ENCODE measurements around the gene DCAF11. TPM values are rescaled to one million over a fixed set of nuclear protein-coding genes. Genes with fewer than 3 reads are reported as not detected.

Gene DCAF11
- polyA plus RNA-seq, 3 donors: 45.6 to 56.6 (median 48.8) TPM

DNA sequence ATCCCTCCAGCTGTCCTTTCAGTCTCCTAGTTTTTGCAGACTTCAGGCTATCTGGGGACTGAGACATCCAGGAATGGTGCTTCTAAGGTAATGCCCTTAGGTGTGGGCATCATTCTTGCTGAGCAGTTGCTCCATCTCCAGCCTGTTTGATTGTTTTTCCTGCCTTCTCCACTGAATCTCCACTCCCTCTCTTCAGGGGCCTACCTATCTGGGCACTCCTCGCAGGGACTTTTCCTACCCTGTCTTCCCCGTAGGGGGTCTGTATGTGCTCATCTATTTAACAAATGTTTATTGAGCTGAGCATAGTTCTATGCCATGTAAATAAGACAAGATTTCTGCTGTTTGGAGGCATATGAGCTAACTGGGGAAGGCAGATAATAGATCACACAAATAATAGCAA is 18.4 kb downstream of the DCAF11 start:
- Histone ChIP-seq H3K36me3 (replicated peaks in 1 of 2; ENCODE audit: control insufficient read depth in 1 of 2, insufficient read depth in 2 of 2, low read length in 2 of 2) (peaks cover 8 to 9% of the 10 kb centered on the region in 2 donors), H3K9ac (ENCODE audit: insufficient read depth, low read length, poor library complexity, severe bottlenecking) (no peak overlapping the region), H2AFZ (ENCODE audit: insufficient read depth, low read depth, low read length, poor library complexity, severe bottlenecking) (no peak overlapping the region), H3K9me3 (replicated peaks in 1 of 2; ENCODE audit: control insufficient read depth in 1 of 2, insufficient read depth in 1 of 2, low read length in 2 of 2) (no peaks in the 10 kb centered on the region), H3K27ac (ENCODE audit: low read depth in 1 of 2, low read length in 2 of 2) (no peak overlapping the region), H3K79me2 (ENCODE audit: insufficient read depth, low read length) (peaks cover 20% of the 10 kb centered on the region), H3K4me1 (ENCODE audit: control insufficient read depth in 1 of 2, insufficient read depth in 2 of 2, low read length in 2 of 2) (peaks cover 26 to 32% of the 10 kb centered on the region in 2 donors), H3K4me3 (replicated peaks in 1 of 3; ENCODE audit: low read depth in 2 of 3, low read length in 3 of 3) (no peak overlapping the region), H3K4me2 (replicated peaks; ENCODE audit: extremely low read depth, low read length, poor library complexity, severe bottlenecking) (no peak overlapping the region), H3K27me3 (ENCODE audit: control insufficient read depth in 2 of 2, insufficient read depth in 2 of 2, low read length in 2 of 2) (no peaks in the 10 kb centered on the region), H4K20me1 (ENCODE audit: insufficient read depth, low read length) (peaks cover 17% of the 10 kb centered on the region)
- H3K4me3 Mint-ChIP-seq: no peak overlapping the region
- peaks cover 0 to 1% (median 0%) of the 10 kb centered on the region in 7 donors for H3K9me3 Mint-ChIP-seq
- H3K4me1 Mint-ChIP-seq: peaks cover 30% of the 10 kb centered on the region
- TF ChIP-seq, protein P1, sequence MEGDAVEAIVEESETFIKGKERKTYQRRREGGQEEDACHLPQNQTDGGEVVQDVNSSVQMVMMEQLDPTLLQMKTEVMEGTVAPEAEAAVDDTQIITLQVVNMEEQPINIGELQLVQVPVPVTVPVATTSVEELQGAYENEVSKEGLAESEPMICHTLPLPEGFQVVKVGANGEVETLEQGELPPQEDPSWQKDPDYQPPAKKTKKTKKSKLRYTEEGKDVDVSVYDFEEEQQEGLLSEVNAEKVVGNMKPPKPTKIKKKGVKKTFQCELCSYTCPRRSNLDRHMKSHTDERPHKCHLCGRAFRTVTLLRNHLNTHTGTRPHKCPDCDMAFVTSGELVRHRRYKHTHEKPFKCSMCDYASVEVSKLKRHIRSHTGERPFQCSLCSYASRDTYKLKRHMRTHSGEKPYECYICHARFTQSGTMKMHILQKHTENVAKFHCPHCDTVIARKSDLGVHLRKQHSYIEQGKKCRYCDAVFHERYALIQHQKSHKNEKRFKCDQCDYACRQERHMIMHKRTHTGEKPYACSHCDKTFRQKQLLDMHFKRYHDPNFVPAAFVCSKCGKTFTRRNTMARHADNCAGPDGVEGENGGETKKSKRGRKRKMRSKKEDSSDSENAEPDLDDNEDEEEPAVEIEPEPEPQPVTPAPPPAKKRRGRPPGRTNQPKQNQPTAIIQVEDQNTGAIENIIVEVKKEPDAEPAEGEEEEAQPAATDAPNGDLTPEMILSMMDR (IDR thresholded peaks at IDR 0.05): no peak
- intact Hi-C loops (cut with micrococcal nuclease): loop anchor here in 1 of 2 donors (10.0 kb wide), 1 partner anchor 102 kb away; the partner anchor contains the start of genes GMPR2 and NEDD8
- no peak overlapping the region for H3K27ac Mint-ChIP-seq
- DNase-seq: no peak
- no peaks in the 10 kb centered on the region for H3K27me3 Mint-ChIP-seq (ENCODE audit: low read depth in 3 of 3)
- no CpG with 5 or more reads among the region's 2 CpGs for WGBS (ENCODE audit: insufficient coverage)
- H3K36me3 Mint-ChIP-seq: peaks cover 19 to 31% of the 10 kb centered on the region in 2 donors

DNA sequence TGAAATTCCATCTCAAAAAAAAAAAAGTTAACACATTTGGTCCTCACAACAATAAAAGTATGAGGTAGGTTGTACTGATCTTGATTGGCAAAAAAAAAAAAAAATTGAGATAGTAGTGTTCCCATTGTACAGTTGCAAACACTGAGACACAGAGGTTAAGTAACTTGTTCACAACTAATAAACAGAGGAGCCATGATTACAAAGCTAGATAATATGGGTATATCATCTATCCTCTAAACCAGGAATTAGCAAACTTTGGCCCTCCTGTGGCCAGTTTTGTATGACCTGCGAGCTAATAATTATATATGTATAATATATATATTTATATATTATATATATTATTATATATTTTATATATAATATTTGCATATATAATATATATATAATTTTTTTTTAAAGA is 19.2 kb downstream of the DCAF11 start:
- TF ChIP-seq, protein P1 (IDR thresholded peaks at IDR 0.05): no peak
- no peak for DNase-seq
- Histone ChIP-seq H3K36me3 (replicated peaks in 1 of 2; ENCODE audit: control insufficient read depth in 1 of 2, insufficient read depth in 2 of 2, low read length in 2 of 2) (peaks cover 16 to 17% of the 10 kb centered on the region in 2 donors), H3K27me3 (ENCODE audit: control insufficient read depth in 2 of 2, insufficient read depth in 2 of 2, low read length in 2 of 2) (no peaks in the 10 kb centered on the region), H3K9me3 (replicated peaks in 1 of 2; ENCODE audit: control insufficient read depth in 1 of 2, insufficient read depth in 1 of 2, low read length in 2 of 2) (no peaks in the 10 kb centered on the region), H3K9ac (ENCODE audit: insufficient read depth, low read length, poor library complexity, severe bottlenecking) (no peak overlapping the region), H3K27ac (ENCODE audit: low read depth in 1 of 2, low read length in 2 of 2) (no peak overlapping the region), H3K4me1 (ENCODE audit: control insufficient read depth in 1 of 2, insufficient read depth in 2 of 2, low read length in 2 of 2) (peaks cover 26 to 32% of the 10 kb centered on the region in 2 donors), H2AFZ (ENCODE audit: insufficient read depth, low read depth, low read length, poor library complexity, severe bottlenecking) (no peak overlapping the region), H3K4me2 (replicated peaks; ENCODE audit: extremely low read depth, low read length, poor library complexity, severe bottlenecking) (no peak overlapping the region), H3K79me2 (ENCODE audit: insufficient read depth, low read length) (peaks cover 28% of the 10 kb centered on the region), H3K4me3 (replicated peaks in 1 of 3; ENCODE audit: low read depth in 2 of 3, low read length in 3 of 3) (no peak overlapping the region), H4K20me1 (ENCODE audit: insufficient read depth, low read length) (peaks cover 23% of the 10 kb centered on the region)
- H3K27ac Mint-ChIP-seq: no peak overlapping the region
- no peak overlapping the region for H3K4me3 Mint-ChIP-seq
- WGBS (ENCODE audit: insufficient coverage): no CpG with 5 or more reads among the region's 1 CpG
- H3K9me3 Mint-ChIP-seq: peaks cover 0 to 1% (median 0%) of the 10 kb centered on the region in 7 donors
- H3K4me1 Mint-ChIP-seq: peaks cover 37% of the 10 kb centered on the region
- intact Hi-C loops (cut with micrococcal nuclease): loop anchor here in 1 of 2 donors (10.0 kb wide), 1 partner anchor 101 kb away; the partner anchor contains the start of genes GMPR2 and NEDD8
- no peaks in the 10 kb centered on the region for H3K27me3 Mint-ChIP-seq (ENCODE audit: low read depth in 3 of 3)
- peaks cover 26 to 38% of the 10 kb centered on the region in 2 donors for H3K36me3 Mint-ChIP-seq
